NB4 (cell line): ENCODE measurements around the gene NOP53.

Experiments used
- MAX ChIP-seq: IDR thresholded peaks from 2 replicates; pipeline ENCODE4 v1.6.1; 2011; ENCODE audit warnings: low read depth, low read length
- POLR2A ChIP-seq: IDR thresholded peaks from 2 replicates; pipeline ENCODE4 v1.6.1; 2011; ENCODE audit warnings: mild to moderate bottlenecking; ENCODE audit not compliant: insufficient read length; ENCODE audit errors: extremely low read depth
- TF ChIP-seq, protein P1 (sequence below): IDR thresholded peaks from one replicate; pipeline ENCODE4 v1.5.1; 2012; ENCODE audit warnings: low read depth, low read length

DNA sequence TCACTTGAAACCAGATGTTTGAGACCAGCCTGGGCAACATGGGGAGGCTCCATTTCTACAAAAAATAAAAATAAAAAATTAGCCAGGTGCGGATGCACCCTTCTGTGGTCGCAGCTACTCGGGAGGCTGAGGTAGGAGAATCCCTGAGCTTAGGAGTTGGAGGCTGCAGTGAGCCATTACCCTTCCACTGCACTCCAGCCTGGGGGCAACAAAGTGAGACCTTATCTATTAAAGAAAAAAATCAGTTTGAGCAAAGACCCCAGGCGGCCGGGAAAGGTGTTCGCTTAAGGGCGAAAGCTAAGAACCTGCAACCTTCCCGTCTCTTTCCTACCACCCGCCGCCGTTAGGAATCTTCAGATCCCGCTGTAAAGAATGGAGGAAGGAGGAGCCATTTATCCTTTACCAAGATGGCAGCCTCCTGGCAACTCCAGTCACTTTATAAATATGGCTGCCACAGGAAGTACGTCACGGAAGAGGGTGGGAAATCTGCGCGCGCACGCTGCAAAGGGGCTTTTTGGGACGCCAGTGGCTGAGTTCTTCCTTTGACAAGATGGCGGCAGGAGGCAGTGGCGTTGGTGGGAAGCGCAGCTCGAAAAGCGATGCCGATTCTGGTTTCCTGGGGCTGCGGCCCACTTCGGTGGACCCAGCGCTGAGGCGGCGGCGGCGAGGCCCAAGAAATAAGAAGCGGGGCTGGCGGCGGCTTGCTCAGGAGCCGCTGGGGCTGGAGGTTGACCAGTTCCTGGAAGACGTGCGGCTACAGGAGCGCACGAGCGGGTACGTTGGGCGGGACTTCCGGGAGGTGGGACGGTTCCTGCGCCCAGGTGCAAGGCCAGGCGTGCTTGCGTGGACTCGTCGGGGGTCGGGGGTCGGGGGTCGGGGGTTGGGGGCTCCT lies at the start of gene NOP53:
- peak; percentile 98 for TF ChIP-seq POLR2A
- TF ChIP-seq, protein P1, sequence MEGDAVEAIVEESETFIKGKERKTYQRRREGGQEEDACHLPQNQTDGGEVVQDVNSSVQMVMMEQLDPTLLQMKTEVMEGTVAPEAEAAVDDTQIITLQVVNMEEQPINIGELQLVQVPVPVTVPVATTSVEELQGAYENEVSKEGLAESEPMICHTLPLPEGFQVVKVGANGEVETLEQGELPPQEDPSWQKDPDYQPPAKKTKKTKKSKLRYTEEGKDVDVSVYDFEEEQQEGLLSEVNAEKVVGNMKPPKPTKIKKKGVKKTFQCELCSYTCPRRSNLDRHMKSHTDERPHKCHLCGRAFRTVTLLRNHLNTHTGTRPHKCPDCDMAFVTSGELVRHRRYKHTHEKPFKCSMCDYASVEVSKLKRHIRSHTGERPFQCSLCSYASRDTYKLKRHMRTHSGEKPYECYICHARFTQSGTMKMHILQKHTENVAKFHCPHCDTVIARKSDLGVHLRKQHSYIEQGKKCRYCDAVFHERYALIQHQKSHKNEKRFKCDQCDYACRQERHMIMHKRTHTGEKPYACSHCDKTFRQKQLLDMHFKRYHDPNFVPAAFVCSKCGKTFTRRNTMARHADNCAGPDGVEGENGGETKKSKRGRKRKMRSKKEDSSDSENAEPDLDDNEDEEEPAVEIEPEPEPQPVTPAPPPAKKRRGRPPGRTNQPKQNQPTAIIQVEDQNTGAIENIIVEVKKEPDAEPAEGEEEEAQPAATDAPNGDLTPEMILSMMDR, result no peak
- peak; percentile 78 for TF ChIP-seq MAX
